ENCODE results near the gene KCNT2.

KCNT2 gene

GRCh38 chr1:196323869-196324268 is 284.4 kb downstream of the KCNT2 start:
- TF ChIP-seq CTCF (IDR thresholded peaks at IDR 0.05): no peak
- Histone ChIP-seq H3K36me3 (no peaks in the 10 kb centered on the region), H3K4me3 (ENCODE audit: low read depth in 1 of 2, low read length in 1 of 2) (no peak overlapping the region), H3K9me3 (no peaks in the 10 kb centered on the region), H3K27me3 (no peaks in the 10 kb centered on the region), H3K4me1 (ENCODE audit: control insufficient read depth in 1 of 2, insufficient read depth in 1 of 2, low read depth in 1 of 2, low read length in 1 of 2) (no peaks in the 10 kb centered on the region), H3K27ac (no peak overlapping the region)

GRCh38 chr1:196319301-196319700 is 288.9 kb downstream of the KCNT2 start:
- Histone ChIP-seq H3K27me3 (no peaks in the 10 kb centered on the region), H3K27ac (no peak overlapping the region), H3K4me1 (ENCODE audit: control insufficient read depth in 1 of 2, insufficient read depth in 1 of 2, low read depth in 1 of 2, low read length in 1 of 2) (no peaks in the 10 kb centered on the region), H3K36me3 (no peaks in the 10 kb centered on the region), H3K4me3 (ENCODE audit: low read depth in 1 of 2, low read length in 1 of 2) (no peak overlapping the region), H3K9me3 (no peaks in the 10 kb centered on the region)
- TF ChIP-seq CTCF (IDR thresholded peaks at IDR 0.05): no peak

GRCh38 chr1:196317535-196318522 is 290.4 kb downstream of the KCNT2 start:
- H3K4me1 ChIP-seq (ENCODE audit: control insufficient read depth in 1 of 2, insufficient read depth in 1 of 2, low read depth in 1 of 2, low read length in 1 of 2): no peaks in the 10 kb centered on the region
- no peak for TF ChIP-seq CTCF (IDR thresholded peaks at IDR 0.05)
- no peaks in the 10 kb centered on the region for H3K9me3 ChIP-seq
- no peaks in the 10 kb centered on the region for H3K36me3 ChIP-seq
- H3K4me3 ChIP-seq (ENCODE audit: low read depth in 1 of 2, low read length in 1 of 2): no peak overlapping the region
- no peak overlapping the region for H3K27ac ChIP-seq
- no peaks in the 10 kb centered on the region for H3K27me3 ChIP-seq

- Histone ChIP-seq H3K4me3 (ENCODE audit: low read depth in 1 of 2, low read length in 1 of 2) (no peak overlapping the region), H3K36me3 (no peaks in the 10 kb centered on the region), H3K27me3 (no peaks in the 10 kb centered on the region), H3K9me3 (no peaks in the 10 kb centered on the region), H3K4me1 (ENCODE audit: control insufficient read depth in 1 of 2, insufficient read depth in 1 of 2, low read depth in 1 of 2, low read length in 1 of 2) (no peaks in the 10 kb centered on the region), H3K27ac (no peak overlapping the region)
- no peak for TF ChIP-seq CTCF (IDR thresholded peaks at IDR 0.05)
Measured at GRCh38 chr1:196312739-196313138, 295.5 kb downstream of the KCNT2 start.

- no peaks in the 10 kb centered on the region for H3K9me3 ChIP-seq
- H3K27me3 ChIP-seq: no peaks in the 10 kb centered on the region
- H3K4me1 ChIP-seq (ENCODE audit: control insufficient read depth in 1 of 2, insufficient read depth in 1 of 2, low read depth in 1 of 2, low read length in 1 of 2): no peaks in the 10 kb centered on the region
- TF ChIP-seq CTCF (IDR thresholded peaks at IDR 0.05): no peak
- H3K4me3 ChIP-seq (ENCODE audit: low read depth in 1 of 2, low read length in 1 of 2): no peak overlapping the region
- H3K27ac ChIP-seq: no peak overlapping the region
- H3K36me3 ChIP-seq: no peaks in the 10 kb centered on the region
Measured at GRCh38 chr1:196309386-196309785, 298.9 kb downstream of the KCNT2 start.

All from neutrophil (primary cell).